GM18858 (cell line): ENCODE measurements around the gene NEK11.
"Not testable (repeated sequence)": the region's sequence is repeated elsewhere in the genome, so short reads cannot be mapped to it uniquely, and the experiment has no call there.

Source experiments
- ATAC-seq: cut with Tn5 transposase; IDR thresholded peaks from one replicate; pipeline ENCODE4 v1.9.1; 2021; ENCODE audit not compliant: unreplicated experiment

NEK11 gene

GRCh38 chr3:131353016-131353877 is 326.6 kb downstream of the NEK11 start:
- no peak for ATAC-seq

DNA sequence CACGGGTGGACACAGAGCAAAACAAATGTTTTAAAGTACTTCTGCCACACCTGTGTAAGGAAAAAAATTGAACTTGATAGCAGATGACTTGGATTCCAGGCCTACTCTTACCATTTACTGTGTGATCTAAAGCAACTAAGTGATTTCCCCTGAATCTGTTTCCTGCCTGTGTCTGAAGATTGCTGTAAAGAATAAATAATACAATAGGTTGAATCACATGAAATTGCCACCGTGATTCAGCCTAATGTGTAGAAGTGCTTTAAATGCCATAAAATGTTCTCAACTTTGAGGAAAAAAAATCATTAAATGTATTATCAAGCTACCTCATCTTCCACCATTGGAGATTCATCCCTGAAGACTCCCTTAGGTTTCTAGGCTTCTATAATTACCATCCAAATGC is 327.3 kb downstream of the NEK11 start:
- no peak for ATAC-seq

GRCh38 chr3:131356006-131356595 is 329.4 kb downstream of the NEK11 start:
- no peak for ATAC-seq

DNA sequence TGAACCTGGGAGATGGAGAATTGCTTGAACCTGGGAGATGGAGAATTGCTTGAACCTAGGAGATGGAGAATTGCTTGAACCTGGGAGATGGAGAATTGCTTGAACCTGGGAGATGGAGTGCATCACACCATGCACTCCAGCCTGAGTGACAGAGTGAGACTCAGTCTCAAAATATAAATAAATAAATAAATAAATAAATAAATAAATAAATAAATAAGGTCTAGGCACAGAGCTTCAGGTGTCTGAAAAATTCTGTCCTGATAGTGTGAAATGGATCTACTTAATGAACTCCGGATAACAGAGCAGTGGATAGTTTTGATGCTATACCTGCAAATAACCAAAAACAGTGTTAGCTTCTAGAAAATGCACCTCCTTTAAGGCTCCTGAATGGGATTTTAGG is 330.6 kb downstream of the NEK11 start:
- ATAC-seq, result no peak

DNA sequence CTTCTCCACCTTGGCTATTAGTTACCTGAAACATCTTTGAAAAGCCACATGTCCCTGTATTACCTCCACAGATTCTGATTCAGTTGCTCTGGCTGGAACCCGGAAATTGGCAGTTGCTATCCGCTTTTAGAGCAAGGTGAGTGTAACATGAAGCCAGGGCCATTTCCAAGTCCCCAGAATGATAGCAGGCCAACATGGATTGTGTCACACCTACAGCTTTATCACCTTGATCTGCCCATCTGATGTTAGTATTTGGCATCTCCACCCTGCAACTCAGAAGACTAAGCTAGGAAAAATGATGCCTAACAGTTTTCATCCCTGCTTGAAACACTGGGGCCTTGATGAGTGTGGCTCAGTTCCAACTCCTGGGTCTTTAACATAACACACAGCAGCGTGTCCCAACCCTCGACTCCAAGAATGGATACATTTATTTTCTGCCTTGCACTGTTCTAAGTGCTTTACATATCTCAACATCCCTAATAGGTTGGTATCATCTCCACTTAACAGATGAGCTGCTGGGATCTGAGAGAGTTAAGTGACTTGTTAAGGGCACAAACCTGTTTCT is 333.6 kb downstream of the NEK11 start:
- no peak for ATAC-seq

DNA sequence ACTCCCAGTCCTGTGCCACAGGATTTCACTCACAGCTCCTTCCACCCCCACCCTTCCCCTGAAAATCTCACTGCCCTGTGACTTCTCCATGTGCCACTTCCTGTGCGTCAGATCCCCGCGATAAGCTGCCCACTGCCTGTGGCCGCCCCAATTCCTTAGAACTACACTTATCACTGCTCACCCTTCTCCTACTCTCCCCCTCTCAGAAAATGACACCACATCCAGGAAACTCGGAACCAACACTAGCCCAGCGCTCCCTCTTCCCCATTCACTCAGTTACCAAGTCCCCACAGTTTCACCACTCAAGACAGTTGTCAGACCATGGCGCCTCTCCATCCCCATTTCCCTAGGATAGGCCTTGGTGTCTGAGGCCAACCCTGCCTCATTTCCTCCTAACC is 334.4 kb downstream of the NEK11 start:
- not testable (repeated sequence) for ATAC-seq

GRCh38 chr3:131361464-131362421 is 335.1 kb downstream of the NEK11 start:
- ATAC-seq, result no peak

DNA sequence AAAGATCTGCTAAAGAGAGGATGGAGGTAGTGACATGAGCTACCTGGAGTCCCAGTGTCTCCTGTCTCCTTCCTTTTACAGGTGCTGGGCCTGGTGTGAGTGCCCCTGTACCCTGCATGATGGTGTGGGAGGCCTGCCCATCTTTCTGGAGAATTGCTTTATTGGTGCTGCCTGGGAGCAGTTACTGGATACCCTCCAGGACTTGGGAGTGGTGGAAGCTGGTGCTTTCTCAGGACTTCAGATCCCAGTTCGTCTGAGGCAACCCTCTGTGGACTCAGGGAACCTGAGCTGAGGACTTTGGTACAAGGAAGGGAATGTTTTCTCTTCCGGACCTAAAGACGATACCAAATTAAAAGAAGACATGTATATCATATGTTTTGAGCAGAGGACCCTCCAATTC is 336.6 kb downstream of the NEK11 start:
- ATAC-seq, result no peak

DNA sequence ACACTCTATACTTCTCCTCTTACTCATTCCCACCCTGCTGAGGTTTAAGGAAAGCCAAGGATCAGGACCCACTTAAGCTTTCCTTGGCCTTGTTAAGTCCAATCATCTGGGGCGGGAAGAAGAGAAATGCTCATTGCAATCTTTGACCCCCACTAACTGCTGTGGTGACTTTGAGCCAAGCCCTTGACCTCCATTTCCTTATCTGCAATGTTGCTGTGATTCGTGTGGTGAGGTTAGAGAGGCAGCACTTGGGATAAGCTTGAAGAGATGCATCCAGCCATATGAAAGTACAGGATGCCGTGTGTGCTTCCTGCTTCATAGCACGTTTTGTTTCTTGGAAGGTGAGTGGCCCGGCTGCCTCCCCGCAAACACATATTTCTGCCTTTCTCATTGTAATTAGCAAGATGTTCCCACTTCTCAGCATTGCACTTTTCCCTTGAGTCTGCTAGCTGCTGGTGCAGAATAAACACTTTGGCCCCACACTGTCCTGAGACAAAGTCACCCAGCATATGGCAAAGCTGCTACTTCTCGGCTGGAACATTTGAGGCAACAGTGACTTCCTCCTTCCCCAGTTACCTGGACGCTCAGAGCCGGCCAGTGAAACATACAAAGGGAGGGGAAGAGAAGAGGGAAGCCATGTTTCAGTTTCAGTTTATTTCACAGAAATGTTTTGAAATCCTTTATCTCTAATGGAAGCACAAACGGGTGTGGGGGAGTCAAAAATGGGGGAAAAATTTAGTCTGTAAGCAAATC is 344.4 kb downstream of the NEK11 start:
- no peak for ATAC-seq

GRCh38 chr3:131371688-131372066 is 345.0 kb downstream of the NEK11 start:
- no peak for ATAC-seq

DNA sequence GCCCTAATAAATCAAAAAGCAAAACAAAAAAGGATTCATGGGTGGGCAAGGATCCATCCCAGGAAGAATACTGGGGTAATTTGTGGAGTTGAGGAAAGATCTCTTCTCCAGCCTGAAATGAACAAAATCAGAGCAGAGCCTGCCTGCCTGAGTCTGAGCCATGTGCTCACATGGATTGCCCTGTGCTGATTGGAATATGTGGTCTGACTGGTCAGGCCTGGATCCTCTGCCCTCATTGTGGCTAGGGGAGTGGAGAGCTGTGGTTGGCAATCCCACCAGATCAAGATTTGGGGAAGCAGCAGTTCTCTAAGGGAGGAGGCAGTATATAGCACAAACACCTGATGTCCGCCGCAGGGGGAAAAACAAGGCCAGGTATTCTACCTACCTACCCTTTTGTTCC is 348.1 kb downstream of the NEK11 start:
- ATAC-seq, result no peak

DNA sequence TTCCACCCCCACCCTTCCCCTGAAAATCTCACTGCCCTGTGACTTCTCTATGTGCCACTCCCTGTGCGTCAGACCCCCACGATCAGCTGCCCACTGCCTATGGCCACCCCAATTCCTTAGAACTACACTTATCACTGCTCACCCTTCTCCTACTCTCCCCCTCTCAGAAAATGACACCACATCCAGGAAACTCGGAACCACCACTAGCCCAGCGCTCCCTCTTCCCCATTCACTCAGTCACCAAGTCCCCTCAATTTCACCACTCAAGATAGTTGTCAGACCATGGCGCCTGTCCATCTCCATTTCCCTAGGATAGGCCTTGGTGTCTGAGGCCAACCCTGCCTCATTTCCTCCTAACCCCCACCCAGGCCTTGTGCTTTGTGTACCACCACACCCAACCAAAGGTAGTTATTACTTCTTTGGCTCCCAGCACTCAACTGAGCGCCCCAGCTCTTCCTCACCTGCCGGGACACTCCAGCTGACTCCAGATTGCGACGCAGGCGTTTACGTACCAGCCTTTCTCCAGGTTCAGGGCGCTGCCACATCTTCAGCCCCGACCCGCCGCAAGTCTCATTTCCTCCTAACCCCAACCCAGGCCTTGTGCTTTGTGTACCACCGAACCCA is 354.3 kb downstream of the NEK11 start:
- not testable (repeated sequence) for ATAC-seq

DNA sequence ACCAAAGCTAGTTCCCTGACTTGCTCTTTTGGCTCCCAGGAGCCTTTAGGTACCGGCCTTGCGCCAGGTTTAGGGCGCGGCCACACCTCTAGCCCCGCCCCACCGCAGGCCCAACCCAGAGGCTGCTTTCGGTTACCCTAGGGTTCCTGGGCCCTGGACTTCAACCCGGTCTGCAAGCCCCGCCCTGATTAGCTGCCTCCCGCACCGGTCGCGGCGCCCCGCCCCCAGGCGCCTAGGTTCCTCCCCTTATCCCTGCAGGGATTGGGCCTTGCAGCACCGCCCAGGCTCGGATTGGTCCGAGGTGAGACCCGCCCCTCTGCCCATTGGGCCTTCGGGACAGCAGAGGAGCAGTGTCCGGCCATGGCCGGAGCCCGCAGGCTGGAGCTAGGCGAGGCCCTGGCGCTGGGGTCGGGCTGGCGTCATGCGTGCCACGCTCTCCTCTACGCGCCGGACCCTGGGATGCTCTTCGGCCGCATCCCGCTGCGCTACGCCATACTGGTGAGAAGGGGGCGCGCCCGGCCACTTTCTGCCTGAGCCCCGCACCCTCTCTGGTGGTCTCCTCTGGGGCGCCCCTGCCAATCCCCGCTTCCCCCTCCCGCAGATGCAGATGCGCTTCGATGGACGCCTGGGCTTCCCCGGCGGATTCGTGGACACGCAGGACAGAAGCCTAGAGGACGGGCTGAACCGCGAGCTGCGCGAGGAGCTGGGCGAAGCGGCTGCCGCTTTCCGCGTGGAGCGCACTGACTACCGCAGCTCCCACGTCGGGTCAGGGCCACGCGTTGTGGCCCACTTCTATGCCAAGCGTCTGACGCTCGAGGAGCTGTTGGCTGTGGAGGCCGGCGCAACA is 355.0 kb downstream of the NEK11 start, which contains the start of gene NUDT16:
Gene NUDT16 (plus strand): TSS at position 330 of the 847 bp plus-strand sequence. CDS start 31 bp downstream, at position 361.
- peak; percentile 98 for ATAC-seq

DNA sequence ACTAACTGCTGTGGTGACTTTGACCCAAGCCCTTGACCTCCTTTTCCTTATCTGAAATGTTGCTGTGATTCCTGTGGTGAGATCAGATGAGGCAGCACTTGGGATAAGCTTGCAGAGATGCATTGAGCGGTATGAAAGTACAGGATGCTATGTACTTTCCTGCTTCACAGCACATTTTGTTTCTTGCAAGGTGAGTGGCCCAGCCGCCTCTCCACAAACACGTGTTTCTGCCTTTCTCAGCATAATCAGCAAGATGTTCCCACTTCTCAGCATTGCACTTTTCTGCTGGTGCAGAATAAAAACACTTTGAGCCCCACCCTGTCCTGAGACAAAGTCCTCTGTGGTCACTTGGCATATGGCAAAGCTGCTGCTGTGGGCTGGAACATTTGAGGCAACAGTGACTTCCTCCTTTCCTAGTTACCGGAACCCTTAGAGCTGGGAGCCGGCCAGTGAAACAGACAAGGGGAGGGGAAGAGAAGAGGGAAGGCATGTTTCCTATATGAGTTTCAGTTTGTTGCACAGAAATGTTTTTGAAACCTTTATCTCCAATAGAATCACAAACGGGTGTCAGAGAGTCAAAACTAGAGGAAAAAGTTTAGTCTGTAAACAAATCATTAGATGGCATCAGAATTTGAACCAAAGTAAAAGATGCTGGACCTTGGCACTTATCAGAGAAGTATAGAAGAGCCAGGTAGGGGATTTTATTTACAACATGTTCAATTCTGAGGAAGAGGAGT is 359.9 kb downstream of the NEK11 start:
- no peak for ATAC-seq

- ATAC-seq, result no peak
Measured at GRCh38 chr3:131387796-131388489, 361.3 kb downstream of the NEK11 start.

GRCh38 chr3:131388490-131388799 is 361.8 kb downstream of the NEK11 start:
- no peak for ATAC-seq

DNA sequence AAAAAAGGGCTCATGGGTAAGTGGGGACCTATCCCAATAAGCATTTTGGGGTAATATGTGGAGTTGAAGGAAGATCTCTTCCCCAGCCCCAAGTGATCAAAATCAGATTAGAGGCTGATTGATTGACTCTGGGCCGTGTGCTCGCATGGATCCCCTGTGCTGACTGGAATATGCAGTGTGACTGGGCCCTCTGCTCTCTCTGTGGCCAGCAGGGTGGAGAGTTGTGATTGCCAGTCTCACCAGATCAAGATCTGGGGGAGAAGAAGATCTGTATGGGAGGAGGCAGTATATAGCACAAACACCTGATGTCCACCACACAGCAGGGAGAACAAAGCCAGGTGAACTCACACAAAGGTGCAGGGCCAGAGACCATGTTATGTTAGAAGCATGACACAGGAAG is 363.7 kb downstream of the NEK11 start:
- ATAC-seq, result no peak

DNA sequence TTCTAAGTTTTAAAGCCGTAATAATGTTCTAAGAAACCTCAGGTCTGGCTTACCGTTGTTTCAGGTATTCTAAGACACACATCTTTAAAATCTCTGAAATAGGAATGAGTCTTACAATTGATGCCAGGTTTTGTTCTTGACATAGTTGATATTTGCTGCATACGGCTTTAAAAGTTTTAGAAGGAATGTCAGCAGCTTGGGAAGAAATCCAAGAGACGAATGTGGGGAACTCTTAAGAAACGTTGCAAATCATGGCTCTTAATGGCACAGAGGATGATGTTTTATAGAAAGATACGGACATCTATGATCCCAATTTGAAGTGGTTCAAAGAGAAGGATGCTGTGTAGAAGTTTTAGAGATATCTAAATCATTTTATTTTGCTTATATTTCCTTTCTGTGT is 366.4 kb downstream of the NEK11 start:
- ATAC-seq, result no peak
